Activated gamma-delta T cell treated with anti-CD3 and anti-CD28 coated beads, Interleukin-2, amount 50 U/mL, for 16 hours (primary cell): ENCODE results near the gene LRRC37A3.
"Not testable (repeated sequence)": the region's sequence is repeated elsewhere in the genome, so short reads cannot be mapped to it uniquely, and the experiment has no call there.

Experiments
- DNase-seq: peaks from one replicate; pipeline ENCODE4 v3.0.0-alpha.2; 2020; ENCODE audit warnings: low read depth

Gene LRRC37A3

GRCh38 chr17:64834060-64834459 is 85.2 kb downstream of the LRRC37A3 start:
- DNase-seq = not testable (repeated sequence)

- DNase-seq = not testable (repeated sequence)
Observed at GRCh38 chr17:64830631-64831040, 88.6 kb downstream of the LRRC37A3 start.

GRCh38 chr17:64829824-64830630 is 89.3 kb downstream of the LRRC37A3 start:
- not testable (repeated sequence) for DNase-seq

- DNase-seq = not testable (repeated sequence)
Observed at GRCh38 chr17:64829068-64829467, 90.2 kb downstream of the LRRC37A3 start.

GRCh38 chr17:64818904-64819303 is 100.4 kb downstream of the LRRC37A3 start:
- DNase-seq = not testable (repeated sequence)

- not testable (repeated sequence) for DNase-seq
Observed at GRCh38 chr17:64815833-64816198, 103.5 kb downstream of the LRRC37A3 start.

GRCh38 chr17:64814993-64815832 is 104.1 kb downstream of the LRRC37A3 start:
- not testable (repeated sequence) for DNase-seq

- DNase-seq = peak; percentile 38
Observed at GRCh38 chr17:64808178-64808977, 110.9 kb downstream of the LRRC37A3 start.
